HepG2 (cell line): ENCODE results near the gene DPH6.

Experiments
- BRD4 ChIP-seq: sonication (generic); formaldehyde crosslinking; IDR thresholded peaks from 2 replicates; pipeline ENCODE4 v1.4.0; 2020; ENCODE audit warnings: missing genetic modification reagents
- CBX2 ChIP-seq, 2 experiments: fragments of 200-600 bp in 1 of 2; sonication (generic); formaldehyde crosslinking in 1 of 2; IDR thresholded peaks; 2 replicates each; pipeline versions ENCODE4 v1.7.0 to v1.8.1; 2018 to 2022; ENCODE audit warnings: low read depth in 2 of 2, low read length in 1 of 2, mild to moderate bottlenecking in 1 of 2, missing genetic modification reagents in 1 of 2
- ESRRA ChIP-seq: sonication (generic); formaldehyde crosslinking; IDR thresholded peaks from 2 replicates; pipeline ENCODE4 v1.5.1; 2020; ENCODE audit warnings: mild to moderate bottlenecking, low read depth, missing genetic modification reagents
- FOXA1 ChIP-seq, 2 experiments: fragments of 450-650 bp in 1 of 2; sonication (generic) in 1 of 2; formaldehyde crosslinking in 1 of 2; IDR thresholded peaks; 2 replicates each; pipeline versions ENCODE4 v1.4.0 to v1.6.1; 2016 to 2020; ENCODE audit warnings: missing genetic modification reagents in 1 of 2
- JUNB ChIP-seq: sonication (generic); formaldehyde crosslinking; IDR thresholded peaks from 2 replicates; pipeline ENCODE4 v1.8.0; 2022; ENCODE audit warnings: missing genetic modification reagents, mild to moderate bottlenecking, borderline replicate concordance
- MXD4 ChIP-seq: IDR thresholded peaks from 2 replicates; pipeline ENCODE4 v1.6.1; 2016; ENCODE audit warnings: mild to moderate bottlenecking, missing biosample characterization, missing genetic modification reagents
- NPAS2 ChIP-seq: sonication (generic); formaldehyde crosslinking; IDR thresholded peaks from 2 replicates; pipeline ENCODE4 v1.8.0; 2022; ENCODE audit warnings: mild to moderate bottlenecking, missing genetic modification reagents, borderline replicate concordance
- POLR2A ChIP-seq, 2 experiments: IDR thresholded peaks; 2 replicates each; pipeline ENCODE4 v1.6.1; 2011; ENCODE audit warnings: low read depth in 2 of 2, low read length in 2 of 2, mild to moderate bottlenecking in 1 of 2, moderate library complexity in 1 of 2; ENCODE audit not compliant: insufficient read depth in 1 of 2
- SOX6 ChIP-seq, 2 experiments: fragments of 450-650 bp in 1 of 2; sonication (generic) in 1 of 2; formaldehyde crosslinking in 1 of 2; IDR thresholded peaks; 2 replicates each; pipeline versions ENCODE4 v1.4.0 to v1.6.1; 2017 to 2020; ENCODE audit warnings: antibody characterized with exemption in 1 of 2, mild to moderate bottlenecking in 1 of 2, missing genetic modification reagents in 1 of 2
- ZNF431 ChIP-seq: sonication (generic); formaldehyde crosslinking; IDR thresholded peaks from 2 replicates; pipeline ENCODE4 v1.9.0; 2022; ENCODE audit warnings: missing genetic modification reagents, low read depth, mild to moderate bottlenecking, borderline replicate concordance
- ZNF644 ChIP-seq: IDR thresholded peaks from 2 replicates; pipeline ENCODE4 v1.6.1; 2016; ENCODE audit warnings: low read depth
- TF ChIP-seq, protein P1 (sequence below): sonication (generic); formaldehyde crosslinking; IDR thresholded peaks from 2 replicates; pipeline ENCODE4 v1.8.0; 2022; ENCODE audit warnings: mild to moderate bottlenecking, missing genetic modification reagents, borderline replicate concordance
- TF ChIP-seq, protein P2 (sequence below): sonication (generic); formaldehyde crosslinking; IDR thresholded peaks from 2 replicates; pipeline ENCODE4 v1.5.0; 2020; ENCODE audit warnings: mild to moderate bottlenecking, missing genetic modification reagents, moderate library complexity
- TF ChIP-seq, protein P3 (sequence below): sonication (generic); formaldehyde crosslinking; IDR thresholded peaks from 2 replicates; pipeline ENCODE4 v1.8.0; 2022; ENCODE audit warnings: mild to moderate bottlenecking, missing genetic modification reagents, moderate library complexity

DNA sequence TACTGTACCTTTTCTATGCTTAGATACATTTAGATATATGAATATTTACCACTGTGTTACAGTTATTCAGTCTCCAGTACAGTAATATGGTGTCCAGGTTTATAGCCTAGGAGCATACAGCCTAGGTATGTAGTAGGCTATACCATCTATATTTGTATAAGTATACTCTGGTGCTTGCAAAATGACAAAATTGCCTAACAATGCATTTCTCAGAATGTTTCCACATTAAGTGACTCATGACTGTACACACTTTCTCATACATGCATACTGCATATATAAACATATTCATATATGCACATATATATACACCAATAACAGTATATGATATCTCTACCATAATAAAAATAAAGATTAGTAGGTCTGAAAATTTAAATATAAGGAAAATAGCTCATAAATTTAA is 169.3 kb downstream of the DPH6 start:
- no peak for TF ChIP-seq BRD4 (CRISPR knock-in tag)
- TF ChIP-seq, protein P1, sequence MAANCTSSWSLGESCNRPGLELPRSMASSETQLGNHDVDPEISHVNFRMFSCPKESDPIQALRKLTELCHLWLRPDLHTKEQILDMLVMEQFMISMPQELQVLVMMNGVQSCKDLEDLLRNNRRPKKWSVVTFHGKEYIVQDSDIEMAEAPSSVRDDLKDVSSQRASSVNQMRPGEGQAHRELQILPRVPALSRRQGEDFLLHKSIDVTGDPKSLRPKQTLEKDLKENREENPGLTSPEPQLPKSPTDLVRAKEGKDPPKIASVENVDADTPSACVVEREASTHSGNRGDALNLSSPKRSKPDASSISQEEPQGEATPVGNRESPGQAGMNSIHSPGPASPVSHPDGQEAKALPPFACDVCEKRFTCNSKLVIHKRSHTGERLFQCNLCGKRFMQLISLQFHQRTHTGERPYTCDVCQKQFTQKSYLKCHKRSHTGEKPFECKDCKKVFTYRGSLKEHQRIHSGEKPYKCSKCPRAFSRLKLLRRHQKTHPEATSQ: no peak
- no peak for TF ChIP-seq MXD4 (CRISPR knock-in tag)
- TF ChIP-seq ESRRA (CRISPR knock-in tag): no peak
- TF ChIP-seq, protein P2, sequence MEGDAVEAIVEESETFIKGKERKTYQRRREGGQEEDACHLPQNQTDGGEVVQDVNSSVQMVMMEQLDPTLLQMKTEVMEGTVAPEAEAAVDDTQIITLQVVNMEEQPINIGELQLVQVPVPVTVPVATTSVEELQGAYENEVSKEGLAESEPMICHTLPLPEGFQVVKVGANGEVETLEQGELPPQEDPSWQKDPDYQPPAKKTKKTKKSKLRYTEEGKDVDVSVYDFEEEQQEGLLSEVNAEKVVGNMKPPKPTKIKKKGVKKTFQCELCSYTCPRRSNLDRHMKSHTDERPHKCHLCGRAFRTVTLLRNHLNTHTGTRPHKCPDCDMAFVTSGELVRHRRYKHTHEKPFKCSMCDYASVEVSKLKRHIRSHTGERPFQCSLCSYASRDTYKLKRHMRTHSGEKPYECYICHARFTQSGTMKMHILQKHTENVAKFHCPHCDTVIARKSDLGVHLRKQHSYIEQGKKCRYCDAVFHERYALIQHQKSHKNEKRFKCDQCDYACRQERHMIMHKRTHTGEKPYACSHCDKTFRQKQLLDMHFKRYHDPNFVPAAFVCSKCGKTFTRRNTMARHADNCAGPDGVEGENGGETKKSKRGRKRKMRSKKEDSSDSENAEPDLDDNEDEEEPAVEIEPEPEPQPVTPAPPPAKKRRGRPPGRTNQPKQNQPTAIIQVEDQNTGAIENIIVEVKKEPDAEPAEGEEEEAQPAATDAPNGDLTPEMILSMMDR (CRISPR knock-in tag): no peak
- TF ChIP-seq POLR2A (IDR thresholded peaks at IDR 0.05; ENCODE audit: insufficient read depth in 1 of 2, low read depth in 2 of 2, low read length in 2 of 2): no peak
- TF ChIP-seq NPAS2 (CRISPR knock-in tag): no peak
- no peak for TF ChIP-seq FOXA1 (IDR thresholded peaks at IDR 0.05)
- no peak for TF ChIP-seq FOXA1 (CRISPR knock-in tag; IDR thresholded peaks at IDR 0.05)
- TF ChIP-seq SOX6 (IDR thresholded peaks at IDR 0.05): no peak
- TF ChIP-seq SOX6 (CRISPR knock-in tag; IDR thresholded peaks at IDR 0.05): no peak
- TF ChIP-seq JUNB (CRISPR knock-in tag): no peak
- no peak for TF ChIP-seq CBX2 (IDR thresholded peaks at IDR 0.05; ENCODE audit: low read depth, low read length)
- TF ChIP-seq CBX2 (CRISPR knock-in tag; IDR thresholded peaks at IDR 0.05; ENCODE audit: low read depth): no peak
- no peak for TF ChIP-seq ZNF644 (CRISPR knock-in tag)
- TF ChIP-seq, protein P3, sequence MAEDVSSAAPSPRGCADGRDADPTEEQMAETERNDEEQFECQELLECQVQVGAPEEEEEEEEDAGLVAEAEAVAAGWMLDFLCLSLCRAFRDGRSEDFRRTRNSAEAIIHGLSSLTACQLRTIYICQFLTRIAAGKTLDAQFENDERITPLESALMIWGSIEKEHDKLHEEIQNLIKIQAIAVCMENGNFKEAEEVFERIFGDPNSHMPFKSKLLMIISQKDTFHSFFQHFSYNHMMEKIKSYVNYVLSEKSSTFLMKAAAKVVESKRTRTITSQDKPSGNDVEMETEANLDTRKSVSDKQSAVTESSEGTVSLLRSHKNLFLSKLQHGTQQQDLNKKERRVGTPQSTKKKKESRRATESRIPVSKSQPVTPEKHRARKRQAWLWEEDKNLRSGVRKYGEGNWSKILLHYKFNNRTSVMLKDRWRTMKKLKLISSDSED: no peak
- no peak for TF ChIP-seq ZNF431 (CRISPR knock-in tag)
